ENCODE measurements around the gene PALB2. TPM values are rescaled to one million over a fixed set of nuclear protein-coding genes. Genes with fewer than 3 reads are reported as not detected.

The PALB2 gene
- total RNA-seq, 2 donors from 2014 or later, result 4.4 to 7.9 TPM

GRCh38 chr16:23608194-23608593 lies 32.9 kb downstream of the PALB2 start:
- intact Hi-C loops (cut with DNase I), result no loop called here
- no peak for DNase-seq
- no peaks in the 10 kb centered on the region for H3K9me3 ChIP-seq
- peaks cover 6 to 9% of the 10 kb centered on the region in 2 donors for H3K36me3 ChIP-seq (replicated peaks in 1 of 2; ENCODE audit: insufficient read depth in 1 of 2, low read depth in 2 of 2)
- TF ChIP-seq CTCF (IDR thresholded peaks at IDR 0.05), result no peak
- TF ChIP-seq POLR2A (IDR thresholded peaks at IDR 0.05), result no peak
- H3K4me1 ChIP-seq, result no peaks in the 10 kb centered on the region
- 82 to 84% methylated on average over 4 of the region's 4 CpGs for WGBS, 2 donors
- no peak overlapping the region for H3K27ac ChIP-seq
- no peak overlapping the region for H3K4me3 ChIP-seq
- no peaks in the 10 kb centered on the region for H3K27me3 ChIP-seq
- ATAC-seq, result no peak

GRCh38 chr16:23607726-23608125 lies 33.4 kb downstream of the PALB2 start:
- Histone ChIP-seq H3K4me1 (no peaks in the 10 kb centered on the region), H3K4me3 (no peak overlapping the region), H3K9me3 (no peaks in the 10 kb centered on the region), H3K27me3 (no peaks in the 10 kb centered on the region), H3K27ac (no peak overlapping the region), H3K36me3 (replicated peaks in 1 of 2; ENCODE audit: insufficient read depth in 1 of 2, low read depth in 2 of 2) (peaks cover 6 to 9% of the 10 kb centered on the region in 2 donors)
- intact Hi-C loops (cut with DNase I), result no loop called here
- DNase-seq (no peak), ATAC-seq (no peak)
- WGBS, 2 donors, result 78 to 82% methylated on average over 6 of the region's 6 CpGs
- TF ChIP-seq POLR2A (IDR thresholded peaks at IDR 0.05) (no peak), CTCF (IDR thresholded peaks at IDR 0.05) (no peak)

- ATAC-seq, result no peak
Measured at GRCh38 chr16:23597003-23597756, 43.9 kb downstream of the PALB2 start.

GRCh38 chr16:23595951-23596720 lies 45.0 kb downstream of the PALB2 start, which contains the start of gene NDUFAB1:
Gene NDUFAB1 (minus strand): TSS chr16:23596316. CDS start chr16:23596290, 26 bp downstream.
- 1 to 2% methylated on average over 18 to 67 of the region's 67 CpGs for WGBS, 2 donors
- intact Hi-C loops (cut with DNase I), result no loop called here
- peak; percentile 99 for ATAC-seq

More at GRCh38 chr16:23597003-23597756, 43.9 kb downstream of the PALB2 start:
- Histone ChIP-seq H3K27ac (peak overlapping the region in 1 of 4 donors; percentile 82), H3K36me3 (replicated peaks in 1 of 2; ENCODE audit: insufficient read depth in 1 of 2, low read depth in 2 of 2) (no peaks in the 10 kb centered on the region), H3K4me3 (no peak overlapping the region), H3K9me3 (no peaks in the 10 kb centered on the region), H3K27me3 (no peaks in the 10 kb centered on the region), H3K4me1 (peaks cover 13% of the 10 kb centered on the region)
- 69 to 76% methylated on average over 11 of the region's 11 CpGs for WGBS, 2 donors
- intact Hi-C loops (cut with DNase I), result no loop called here
- DNase-seq, result peak in 2 of 4 donors; percentile 13 to 14
- TF ChIP-seq CTCF (IDR thresholded peaks at IDR 0.05) (peak in 2 of 7 experiments; percentile 5 to 8), POLR2A (IDR thresholded peaks at IDR 0.05) (no peak)

More at GRCh38 chr16:23595951-23596720, 45.0 kb downstream of the PALB2 start, which contains the start of gene NDUFAB1:
- H3K4me3 ChIP-seq, result peak within 1 kb of the TSS; percentile 80 to 98
- DNase-seq, result peak; percentile 91 to 95 (median 92)
- H3K27me3 ChIP-seq, result no peaks in the 10 kb centered on the region
- no peaks in the 10 kb centered on the region for H3K36me3 ChIP-seq (replicated peaks in 1 of 2; ENCODE audit: insufficient read depth in 1 of 2, low read depth in 2 of 2)
- peaks cover 13% of the 10 kb centered on the region for H3K4me1 ChIP-seq
- H3K9me3 ChIP-seq, result no peaks in the 10 kb centered on the region
- peak in 2 of 3 donors; percentile 49 to 56 for TF ChIP-seq POLR2A (IDR thresholded peaks at IDR 0.05)
- peak; percentile 96 to 100 (median 100) for TF ChIP-seq CTCF (IDR thresholded peaks at IDR 0.05)
- H3K27ac ChIP-seq, result peak within 1 kb of the TSS; percentile 41 to 82 (median 66)

Measured in body of pancreas (tissue), 4 donors.